ENCODE measurements around the gene UBE2N.
A peak's percentile ranks its signal among the peaks of the same experiment; 100 is the strongest.
"Not testable (repeated sequence)": the region's sequence is repeated elsewhere in the genome, so short reads cannot be mapped to it uniquely, and the experiment has no call there.

UBE2N gene

DNA sequence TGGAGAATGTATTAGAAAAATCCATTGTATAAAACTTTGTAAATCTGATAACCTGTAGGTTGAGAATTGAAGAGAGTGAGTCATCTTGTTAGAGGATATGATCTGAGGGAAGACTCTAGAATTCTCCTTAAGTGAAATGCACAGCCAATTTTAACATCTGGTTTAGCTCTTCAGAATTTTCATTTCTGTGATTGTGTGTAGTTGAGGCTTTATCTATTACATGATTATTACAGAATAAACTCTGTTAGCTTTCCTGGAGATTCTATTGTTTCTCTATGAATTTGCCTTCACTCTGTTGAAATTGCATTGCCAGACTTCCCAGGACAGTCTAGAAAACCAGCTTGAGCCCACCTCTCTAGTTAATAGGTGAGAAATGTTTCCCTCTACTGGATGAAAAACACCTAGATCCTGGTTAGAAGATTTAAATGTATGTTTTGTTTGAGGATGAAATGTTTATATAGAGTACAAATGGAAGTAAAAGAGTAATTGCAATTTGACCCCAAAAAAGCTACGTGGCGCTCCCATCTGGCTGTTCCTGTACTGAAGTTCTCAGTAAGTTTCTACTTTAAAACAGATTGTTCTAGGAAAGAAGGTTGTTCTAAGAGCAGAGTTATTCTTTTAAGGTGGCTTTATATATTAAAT, 61.1 kb downstream of the UBE2N start:
- H3K4me1 Mint-ChIP-seq, result peaks cover 63% of the 10 kb centered on the region
- peaks cover 6% of the 10 kb centered on the region for H3K9me3 Mint-ChIP-seq
- H3K36me3 Mint-ChIP-seq (ENCODE audit: low read depth), result peaks cover 26% of the 10 kb centered on the region
- TF ChIP-seq, protein P1, sequence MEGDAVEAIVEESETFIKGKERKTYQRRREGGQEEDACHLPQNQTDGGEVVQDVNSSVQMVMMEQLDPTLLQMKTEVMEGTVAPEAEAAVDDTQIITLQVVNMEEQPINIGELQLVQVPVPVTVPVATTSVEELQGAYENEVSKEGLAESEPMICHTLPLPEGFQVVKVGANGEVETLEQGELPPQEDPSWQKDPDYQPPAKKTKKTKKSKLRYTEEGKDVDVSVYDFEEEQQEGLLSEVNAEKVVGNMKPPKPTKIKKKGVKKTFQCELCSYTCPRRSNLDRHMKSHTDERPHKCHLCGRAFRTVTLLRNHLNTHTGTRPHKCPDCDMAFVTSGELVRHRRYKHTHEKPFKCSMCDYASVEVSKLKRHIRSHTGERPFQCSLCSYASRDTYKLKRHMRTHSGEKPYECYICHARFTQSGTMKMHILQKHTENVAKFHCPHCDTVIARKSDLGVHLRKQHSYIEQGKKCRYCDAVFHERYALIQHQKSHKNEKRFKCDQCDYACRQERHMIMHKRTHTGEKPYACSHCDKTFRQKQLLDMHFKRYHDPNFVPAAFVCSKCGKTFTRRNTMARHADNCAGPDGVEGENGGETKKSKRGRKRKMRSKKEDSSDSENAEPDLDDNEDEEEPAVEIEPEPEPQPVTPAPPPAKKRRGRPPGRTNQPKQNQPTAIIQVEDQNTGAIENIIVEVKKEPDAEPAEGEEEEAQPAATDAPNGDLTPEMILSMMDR (IDR thresholded peaks at IDR 0.05), result peak; percentile 22
- H3K27me3 Mint-ChIP-seq (ENCODE audit: low read depth, poor library complexity), result no peaks in the 10 kb centered on the region
- peak overlapping the region; percentile 100 for H3K4me3 Mint-ChIP-seq
- DNase-seq, result no peak
- peak overlapping the region; percentile 59 for H3K27ac Mint-ChIP-seq

DNA sequence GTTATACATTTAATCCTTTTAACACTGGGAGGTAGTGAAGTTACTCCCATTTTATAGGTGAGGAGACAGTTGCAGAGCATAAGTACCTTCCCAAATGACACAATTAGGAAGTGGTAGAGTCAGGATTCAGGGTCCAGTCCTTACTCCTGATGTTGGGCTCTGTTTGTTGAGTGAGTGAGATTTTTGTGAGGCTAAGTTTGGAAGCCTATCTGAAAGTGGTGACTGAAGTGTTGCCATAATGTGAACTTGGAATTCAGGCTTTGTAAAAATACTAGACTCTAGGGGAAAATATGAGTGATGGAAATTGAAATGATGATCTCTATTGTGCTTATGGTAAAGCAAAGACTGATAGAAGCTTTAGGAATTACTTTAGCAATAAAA, 61.8 kb downstream of the UBE2N start:
- Mint-ChIP-seq H3K27ac (peak overlapping the region; percentile 46), H3K4me1 (peaks cover 64% of the 10 kb centered on the region), H3K9me3 (peaks cover under 1% of the 10 kb centered on the region), H3K4me3 (peak overlapping the region; percentile 100), H3K36me3 (ENCODE audit: low read depth) (peaks cover 20% of the 10 kb centered on the region), H3K27me3 (ENCODE audit: low read depth, poor library complexity) (no peaks in the 10 kb centered on the region)
- DNase-seq, result no peak
- TF ChIP-seq, protein P1 (IDR thresholded peaks at IDR 0.05), result no peak

DNA sequence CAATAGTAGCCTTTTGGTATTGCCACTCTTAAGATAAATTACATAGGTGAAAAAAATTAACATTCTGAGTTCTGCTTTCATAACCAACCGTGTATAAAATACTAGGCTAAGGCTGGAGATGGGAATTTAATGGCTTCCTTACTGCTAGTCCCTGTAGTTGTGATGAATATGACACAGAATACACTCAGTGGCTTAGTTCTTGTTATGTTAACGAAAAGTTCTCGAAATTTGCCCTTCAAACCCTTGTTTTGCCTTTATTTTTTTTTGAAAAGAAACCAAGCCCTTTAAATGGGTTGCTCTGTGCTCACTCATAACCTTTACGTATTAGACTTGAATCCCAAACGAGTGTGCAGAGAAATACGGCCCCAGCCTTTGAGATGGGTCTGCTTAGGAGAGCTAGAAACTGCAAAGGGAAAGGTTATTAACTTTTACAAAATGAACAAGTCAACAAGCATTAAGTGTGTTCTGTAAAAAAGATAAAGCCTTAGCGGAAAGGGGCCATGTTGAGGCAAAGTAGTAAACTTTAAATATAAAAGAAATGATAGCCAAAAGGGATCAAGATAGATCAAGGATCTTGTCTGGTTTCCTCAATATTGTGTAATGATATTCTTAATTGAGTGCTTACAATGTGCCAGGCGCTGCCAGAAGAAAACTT, 62.3 kb downstream of the UBE2N start:
- Mint-ChIP-seq H3K4me3 (peak overlapping the region; percentile 100), H3K9me3 (no peaks in the 10 kb centered on the region), H3K27me3 (ENCODE audit: low read depth, poor library complexity) (no peaks in the 10 kb centered on the region), H3K36me3 (ENCODE audit: low read depth) (peaks cover 17% of the 10 kb centered on the region), H3K27ac (peak overlapping the region; percentile 46), H3K4me1 (peaks cover 68% of the 10 kb centered on the region)
- TF ChIP-seq, protein P1 (IDR thresholded peaks at IDR 0.05), result no peak
- no peak for DNase-seq

DNA sequence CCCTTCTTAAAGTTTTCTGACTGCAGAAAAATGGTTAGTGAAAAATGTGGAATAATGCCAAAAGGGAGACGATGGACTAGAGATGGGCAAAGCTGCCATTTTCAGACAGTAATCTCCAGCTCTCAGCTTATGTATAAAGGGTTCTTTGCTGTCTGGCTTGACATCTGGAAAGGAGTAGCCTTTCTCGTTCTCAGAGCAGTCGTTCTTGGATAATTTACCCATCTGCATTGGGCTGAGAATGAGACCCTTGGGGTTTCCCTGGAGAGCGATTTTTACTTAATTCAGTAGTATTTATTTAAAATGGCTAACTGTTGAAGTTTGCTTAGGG, 62.8 kb downstream of the UBE2N start:
- Mint-ChIP-seq H3K36me3 (ENCODE audit: low read depth) (peaks cover 17% of the 10 kb centered on the region), H3K4me1 (peaks cover 72% of the 10 kb centered on the region), H3K27ac (peak overlapping the region; percentile 97), H3K27me3 (ENCODE audit: low read depth, poor library complexity) (no peaks in the 10 kb centered on the region), H3K9me3 (no peaks in the 10 kb centered on the region), H3K4me3 (peak overlapping the region; percentile 100)
- DNase-seq, result no peak
- TF ChIP-seq, protein P1 (IDR thresholded peaks at IDR 0.05), result no peak

DNA sequence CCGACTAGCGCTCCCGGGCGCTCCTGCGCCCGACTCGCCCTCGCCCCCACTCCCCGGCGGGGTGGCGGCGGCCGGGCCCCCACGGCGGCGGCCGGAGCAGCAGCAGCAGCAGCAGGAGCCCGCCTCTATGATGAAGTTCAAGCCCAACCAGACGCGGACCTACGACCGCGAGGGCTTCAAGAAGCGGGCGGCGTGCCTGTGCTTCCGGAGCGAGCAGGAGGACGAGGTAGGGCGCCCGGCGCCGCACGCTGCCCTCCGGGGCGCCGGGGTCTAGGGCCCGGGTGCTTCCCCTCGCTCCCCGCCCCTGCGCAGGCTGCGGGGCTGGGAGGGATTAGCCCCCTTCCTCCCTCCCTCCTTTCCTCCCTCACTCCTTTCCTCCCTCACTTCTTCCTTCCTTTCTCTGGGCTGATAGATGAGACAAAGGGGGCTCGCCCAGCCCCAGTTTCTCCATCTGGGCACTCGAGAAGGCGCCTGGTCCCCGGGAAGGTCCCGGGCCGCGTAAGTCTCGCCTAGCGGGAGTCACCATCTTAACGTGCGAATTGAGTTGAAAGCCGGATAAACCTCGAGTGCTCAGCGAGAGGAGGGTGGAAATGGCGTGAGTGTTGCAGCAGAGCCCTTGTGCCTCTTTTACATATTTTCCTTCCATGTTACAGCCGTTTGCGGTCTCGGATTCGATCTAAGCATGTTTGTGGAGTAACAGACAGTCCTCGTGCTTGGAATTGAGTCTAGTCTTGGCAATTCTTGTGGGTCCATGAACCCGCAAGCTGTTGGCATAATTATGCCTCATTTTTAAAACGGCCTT, 63.4 kb downstream of the UBE2N start:
- DNase-seq, result peak; percentile 31
- H3K36me3 Mint-ChIP-seq (ENCODE audit: low read depth), result peaks cover 12% of the 10 kb centered on the region
- H3K4me3 Mint-ChIP-seq, result peak overlapping the region; percentile 100
- H3K27ac Mint-ChIP-seq, result peak overlapping the region; percentile 97
- peaks cover 74% of the 10 kb centered on the region for H3K4me1 Mint-ChIP-seq
- H3K27me3 Mint-ChIP-seq (ENCODE audit: low read depth, poor library complexity); H3K9me3 Mint-ChIP-seq: not testable (repeated sequence)
